K562 (cell line): Measurements from ENCODE around the gene LBH.

Experiments used
- GATA2 ChIP-seq: sonication (generic); formaldehyde crosslinking; IDR thresholded peaks from 2 replicates; pipeline ENCODE4 v1.4.0; 2020; ENCODE audit warnings: mild to moderate bottlenecking, missing genetic modification reagents
- PRPF4 ChIP-seq: fragments of 200-400 bp; formaldehyde crosslinking; IDR thresholded peaks from one replicate; pipeline ENCODE4 v1.6.1; 2017; ENCODE audit warnings: low read length, low read depth, mild to moderate bottlenecking; ENCODE audit not compliant: insufficient read depth, poor library complexity, severe bottlenecking

- TF ChIP-seq PRPF4 (no peak), GATA2 (CRISPR knock-in tag) (no peak)
Observed at GRCh38 chr2:30255026-30255425, 23.7 kb downstream of the LBH start.
